Testis (tissue), 2 donors: ENCODE data around the gene MEF2A.

ENCODE experiments used
- POLR2A ChIP-seq: fragments of 450-650 bp; IDR thresholded peaks from one replicate; pipeline ENCODE4 v1.6.1; 2017; ENCODE audit warnings: antibody characterized with exemption, mild to moderate bottlenecking, moderate library complexity
- TF ChIP-seq, protein P1 (sequence below), 3 experiments: fragments of 450-650 bp in 2 of 3; fragments of 200-600 bp in 1 of 3; sonication (generic) in 1 of 3; IDR thresholded peaks; one replicate each; pipeline ENCODE4 v1.5.1; 2016 to 2019; ENCODE audit warnings: antibody characterized with exemption in 3 of 3, mild to moderate bottlenecking in 2 of 3, moderate library complexity in 1 of 3

DNA sequence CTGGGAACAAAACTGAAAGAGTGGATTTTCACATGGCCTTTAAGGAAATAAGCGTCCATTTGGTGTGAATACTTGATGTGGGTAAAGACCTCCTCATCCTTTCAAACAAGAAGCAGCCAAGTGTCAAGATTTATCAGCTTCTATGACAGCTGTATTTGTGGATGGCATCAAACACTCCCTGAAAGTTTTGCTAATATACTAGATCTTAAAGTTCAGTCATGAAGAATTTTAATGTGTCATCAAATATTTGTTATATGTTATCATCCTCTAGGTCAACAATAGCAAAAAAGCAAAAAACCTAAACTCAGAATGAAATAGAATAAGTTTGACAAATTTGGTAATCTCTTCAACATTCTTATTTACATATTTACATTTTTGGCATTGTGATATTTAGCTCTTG, 196.5 kb downstream of the MEF2A start:
- TF ChIP-seq, protein P1, sequence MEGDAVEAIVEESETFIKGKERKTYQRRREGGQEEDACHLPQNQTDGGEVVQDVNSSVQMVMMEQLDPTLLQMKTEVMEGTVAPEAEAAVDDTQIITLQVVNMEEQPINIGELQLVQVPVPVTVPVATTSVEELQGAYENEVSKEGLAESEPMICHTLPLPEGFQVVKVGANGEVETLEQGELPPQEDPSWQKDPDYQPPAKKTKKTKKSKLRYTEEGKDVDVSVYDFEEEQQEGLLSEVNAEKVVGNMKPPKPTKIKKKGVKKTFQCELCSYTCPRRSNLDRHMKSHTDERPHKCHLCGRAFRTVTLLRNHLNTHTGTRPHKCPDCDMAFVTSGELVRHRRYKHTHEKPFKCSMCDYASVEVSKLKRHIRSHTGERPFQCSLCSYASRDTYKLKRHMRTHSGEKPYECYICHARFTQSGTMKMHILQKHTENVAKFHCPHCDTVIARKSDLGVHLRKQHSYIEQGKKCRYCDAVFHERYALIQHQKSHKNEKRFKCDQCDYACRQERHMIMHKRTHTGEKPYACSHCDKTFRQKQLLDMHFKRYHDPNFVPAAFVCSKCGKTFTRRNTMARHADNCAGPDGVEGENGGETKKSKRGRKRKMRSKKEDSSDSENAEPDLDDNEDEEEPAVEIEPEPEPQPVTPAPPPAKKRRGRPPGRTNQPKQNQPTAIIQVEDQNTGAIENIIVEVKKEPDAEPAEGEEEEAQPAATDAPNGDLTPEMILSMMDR (IDR thresholded peaks at IDR 0.05): no peak
- no peak for TF ChIP-seq POLR2A
